Measurements from ENCODE around the gene CD27. TPM values are rescaled to one million over a fixed set of nuclear protein-coding genes. Genes with fewer than 3 reads are reported as not detected.
"Not testable (repeated sequence)": the region's sequence is repeated elsewhere in the genome, so short reads cannot be mapped to it uniquely, and the experiment has no call there.

The CD27 gene
- total RNA-seq, 1 donor, result under 0.01 TPM

- no peak for TF ChIP-seq CTCF (IDR thresholded peaks at IDR 0.05; ENCODE audit: insufficient read depth, low read depth, low read length)
- H3K4me3 ChIP-seq (ENCODE audit: low read depth, low read length), result no peak overlapping the region
- no peak for DNase-seq (ENCODE audit: low read depth)
These were observed 17.7 kb downstream of the CD27 start for GRCh38 chr12:6462234-6462995.

- TF ChIP-seq CTCF (IDR thresholded peaks at IDR 0.05; ENCODE audit: insufficient read depth, low read depth, low read length), result no peak
- DNase-seq (ENCODE audit: low read depth), result no peak
- H3K4me3 ChIP-seq (ENCODE audit: low read depth, low read length), result no peak overlapping the region
These were observed 18.5 kb downstream of the CD27 start for GRCh38 chr12:6463216-6463615.

GRCh38 chr12:6463858-6464257 lies 19.1 kb downstream of the CD27 start:
- no peak for DNase-seq (ENCODE audit: low read depth)
- TF ChIP-seq CTCF (IDR thresholded peaks at IDR 0.05; ENCODE audit: insufficient read depth, low read depth, low read length), result no peak
- H3K4me3 ChIP-seq (ENCODE audit: low read depth, low read length), result no peak overlapping the region

- H3K4me3 ChIP-seq (ENCODE audit: low read depth, low read length), result no peak overlapping the region
- no peak for TF ChIP-seq CTCF (IDR thresholded peaks at IDR 0.05; ENCODE audit: insufficient read depth, low read depth, low read length)
- no peak for DNase-seq (ENCODE audit: low read depth)
These were observed 19.8 kb downstream of the CD27 start for GRCh38 chr12:6464531-6464930.

GRCh38 chr12:6465467-6466183 lies 20.9 kb downstream of the CD27 start:
- peak; percentile 78 for DNase-seq (ENCODE audit: low read depth)
- TF ChIP-seq CTCF (IDR thresholded peaks at IDR 0.05; ENCODE audit: insufficient read depth, low read depth, low read length), result peak; percentile 95

GRCh38 chr12:6466184-6466573 lies 21.4 kb downstream of the CD27 start:
- TF ChIP-seq CTCF (IDR thresholded peaks at IDR 0.05; ENCODE audit: insufficient read depth, low read depth, low read length), result no peak
- no peak for DNase-seq (ENCODE audit: low read depth)
- no peak overlapping the region for H3K4me3 ChIP-seq (ENCODE audit: low read depth, low read length)

More at GRCh38 chr12:6465467-6466183, 20.9 kb downstream of the CD27 start:
- H3K4me3 ChIP-seq (ENCODE audit: low read depth, low read length), result no peak overlapping the region

GRCh38 chr12:6466751-6467150 lies 22.0 kb downstream of the CD27 start:
- not testable (repeated sequence) for H3K4me3 ChIP-seq (ENCODE audit: low read depth, low read length); DNase-seq (ENCODE audit: low read depth)

- H3K4me3 ChIP-seq (ENCODE audit: low read depth, low read length); DNase-seq (ENCODE audit: low read depth): not testable (repeated sequence)
These were observed 23.0 kb downstream of the CD27 start for GRCh38 chr12:6467571-6468282.

All from fibroblast of villous mesenchyme (primary cell).